ENCODE data around the gene NINL.
"Not testable (repeated sequence)": the region's sequence is repeated elsewhere in the genome, so short reads cannot be mapped to it uniquely, and the experiment has no call there.

The NINL gene

GRCh38 chr20:25508083-25508770, 77.1 kb downstream of the NINL start:
- DNase-seq (ENCODE audit: low read depth), result peak; percentile 89
- Histone ChIP-seq H3K9me3 (ENCODE audit: control insufficient read depth, low read length) (no peaks in the 10 kb centered on the region), H3K4me3 (ENCODE audit: low read length) (no peak overlapping the region), H3K4me1 (ENCODE audit: control insufficient read depth, insufficient read depth, low read length) (peaks cover 13% of the 10 kb centered on the region), H3K9ac (ENCODE audit: low read length) (no peak overlapping the region), H3K27me3 (replicated peaks; ENCODE audit: control insufficient read depth, insufficient read depth, low read length) (no peaks in the 10 kb centered on the region), H3K36me3 (ENCODE audit: control insufficient read depth, insufficient read depth, low read length, severe bottlenecking) (peaks cover 37% of the 10 kb centered on the region)

GRCh38 chr20:25507385-25508082, 77.8 kb downstream of the NINL start:
- Histone ChIP-seq H3K9ac (ENCODE audit: low read length) (no peak overlapping the region), H3K9me3 (ENCODE audit: control insufficient read depth, low read length) (no peaks in the 10 kb centered on the region), H3K4me1 (ENCODE audit: control insufficient read depth, insufficient read depth, low read length) (peaks cover 13% of the 10 kb centered on the region), H3K27me3 (replicated peaks; ENCODE audit: control insufficient read depth, insufficient read depth, low read length) (no peaks in the 10 kb centered on the region), H3K4me3 (ENCODE audit: low read length) (no peak overlapping the region), H3K36me3 (ENCODE audit: control insufficient read depth, insufficient read depth, low read length, severe bottlenecking) (peaks cover 37% of the 10 kb centered on the region)
- no peak for DNase-seq (ENCODE audit: low read depth)

GRCh38 chr20:25504366-25505135, 80.8 kb downstream of the NINL start:
- Histone ChIP-seq H3K36me3 (ENCODE audit: control insufficient read depth, insufficient read depth, low read length, severe bottlenecking) (peaks cover 32% of the 10 kb centered on the region), H3K9ac (ENCODE audit: low read length) (no peak overlapping the region), H3K27me3 (replicated peaks; ENCODE audit: control insufficient read depth, insufficient read depth, low read length) (no peaks in the 10 kb centered on the region), H3K9me3 (ENCODE audit: control insufficient read depth, low read length) (no peaks in the 10 kb centered on the region), H3K4me1 (ENCODE audit: control insufficient read depth, insufficient read depth, low read length) (peaks cover 13% of the 10 kb centered on the region), H3K4me3 (ENCODE audit: low read length) (no peak overlapping the region)
- DNase-seq (ENCODE audit: low read depth), result no peak

DNA sequence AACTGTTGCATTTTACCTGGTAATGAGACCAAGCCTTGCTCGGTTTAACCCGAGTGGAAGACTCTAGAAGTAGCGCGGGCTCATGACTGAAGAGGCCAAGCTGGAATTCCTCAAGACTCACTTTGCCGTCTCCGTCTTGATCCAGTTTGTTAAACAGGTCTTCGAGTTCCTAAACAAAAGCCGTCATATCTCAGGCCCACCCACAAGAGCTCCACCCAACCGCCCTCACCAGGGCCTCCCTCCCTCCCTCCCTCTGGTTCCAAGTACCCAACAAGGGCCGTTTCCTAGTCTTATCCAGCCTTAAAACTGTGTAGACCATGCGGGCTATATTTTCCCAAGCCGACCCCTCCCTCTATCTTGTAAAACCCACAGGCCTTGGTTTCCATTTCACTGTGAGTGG, 81.4 kb downstream of the NINL start:
- Histone ChIP-seq H3K27me3 (replicated peaks; ENCODE audit: control insufficient read depth, insufficient read depth, low read length) (no peaks in the 10 kb centered on the region), H3K4me3 (ENCODE audit: low read length) (no peak overlapping the region), H3K9me3 (ENCODE audit: control insufficient read depth, low read length) (no peaks in the 10 kb centered on the region), H3K36me3 (ENCODE audit: control insufficient read depth, insufficient read depth, low read length, severe bottlenecking) (peaks cover 26% of the 10 kb centered on the region), H3K4me1 (ENCODE audit: control insufficient read depth, insufficient read depth, low read length) (peaks cover 13% of the 10 kb centered on the region), H3K9ac (ENCODE audit: low read length) (no peak overlapping the region)
- no peak for DNase-seq (ENCODE audit: low read depth)

DNA sequence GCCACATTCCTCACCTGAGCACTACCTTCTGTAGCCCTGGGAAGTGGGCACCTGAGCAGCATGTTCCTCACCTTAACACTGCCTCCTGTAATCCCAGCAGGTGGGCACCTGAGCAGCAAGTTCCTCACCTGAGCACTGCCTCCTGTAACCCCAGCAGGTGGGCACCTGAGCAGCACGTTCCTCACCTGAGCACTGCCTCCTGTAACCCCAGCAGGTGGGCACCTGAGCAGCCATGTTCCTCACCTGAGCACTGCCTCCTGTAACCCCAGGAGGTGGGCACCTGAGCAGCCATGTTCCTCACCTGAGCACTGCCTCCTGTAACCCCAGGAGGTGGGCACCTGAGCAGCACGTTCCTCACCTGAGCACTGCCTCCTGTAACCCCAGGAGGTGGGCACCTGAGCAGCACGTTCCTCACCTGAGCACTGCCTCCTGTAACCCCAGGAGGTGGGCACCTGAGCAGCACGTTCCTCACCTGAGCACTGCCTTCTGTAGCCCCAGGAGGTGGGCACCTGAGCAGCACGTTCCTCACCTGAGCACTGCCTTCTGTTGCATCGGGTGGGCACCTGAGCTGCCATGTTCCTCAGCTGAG, 82.2 kb downstream of the NINL start:
- not testable (repeated sequence) for H3K4me3 ChIP-seq (ENCODE audit: low read length); H3K4me1 ChIP-seq (ENCODE audit: control insufficient read depth, insufficient read depth, low read length); H3K27me3 ChIP-seq (replicated peaks; ENCODE audit: control insufficient read depth, insufficient read depth, low read length); H3K9ac ChIP-seq (ENCODE audit: low read length); H3K9me3 ChIP-seq (ENCODE audit: control insufficient read depth, low read length); DNase-seq (ENCODE audit: low read depth)
- peaks cover 26% of the 10 kb centered on the region for H3K36me3 ChIP-seq (ENCODE audit: control insufficient read depth, insufficient read depth, low read length, severe bottlenecking)

- no peaks in the 10 kb centered on the region for H3K27me3 ChIP-seq (replicated peaks; ENCODE audit: control insufficient read depth, insufficient read depth, low read length)
These were observed 84.4 kb downstream of the NINL start for GRCh38 chr20:25500880-25501351.

DNA sequence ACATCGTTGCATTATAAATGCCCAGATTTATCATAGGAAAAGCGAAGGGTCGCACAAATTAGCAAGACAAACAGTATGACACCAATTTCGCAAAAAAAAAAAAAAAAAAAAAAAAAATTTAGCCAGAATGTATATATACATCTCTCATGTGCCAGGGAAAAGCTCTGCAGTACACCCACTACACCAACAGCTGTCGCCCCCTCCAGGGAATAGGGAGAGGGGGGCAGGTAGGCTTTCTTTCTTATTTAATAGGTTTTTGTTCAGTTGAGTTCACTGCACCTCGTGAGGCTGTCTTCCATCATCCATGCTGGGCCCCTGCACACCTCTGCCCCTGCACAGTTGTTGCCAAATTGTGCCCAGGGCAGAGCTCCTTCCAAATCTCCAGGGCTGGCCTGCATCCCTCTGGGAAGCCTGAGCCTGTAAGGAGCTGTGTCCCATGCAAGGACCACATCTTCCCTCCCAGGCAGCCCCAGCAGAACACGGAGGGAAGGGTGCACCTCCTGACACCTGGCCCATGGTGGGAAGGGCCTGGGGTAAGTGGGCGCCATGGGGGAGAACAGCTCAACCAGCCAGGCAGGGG, 85.4 kb downstream of the NINL start:
- Histone ChIP-seq H3K4me3 (ENCODE audit: low read length) (no peak overlapping the region), H3K9ac (ENCODE audit: low read length) (no peak overlapping the region), H3K27me3 (replicated peaks; ENCODE audit: control insufficient read depth, insufficient read depth, low read length) (no peaks in the 10 kb centered on the region), H3K9me3 (ENCODE audit: control insufficient read depth, low read length) (no peaks in the 10 kb centered on the region), H3K36me3 (ENCODE audit: control insufficient read depth, insufficient read depth, low read length, severe bottlenecking) (peaks cover 21% of the 10 kb centered on the region), H3K4me1 (ENCODE audit: control insufficient read depth, insufficient read depth, low read length) (no peaks in the 10 kb centered on the region)
- no peak for DNase-seq (ENCODE audit: low read depth)

More at GRCh38 chr20:25500880-25501351, 84.4 kb downstream of the NINL start:
- Histone ChIP-seq H3K9ac (ENCODE audit: low read length) (no peak overlapping the region), H3K36me3 (ENCODE audit: control insufficient read depth, insufficient read depth, low read length, severe bottlenecking) (peaks cover 21% of the 10 kb centered on the region), H3K9me3 (ENCODE audit: control insufficient read depth, low read length) (no peaks in the 10 kb centered on the region), H3K4me1 (ENCODE audit: control insufficient read depth, insufficient read depth, low read length) (no peaks in the 10 kb centered on the region), H3K4me3 (ENCODE audit: low read length) (no peak overlapping the region)
- DNase-seq (ENCODE audit: low read depth), result no peak

- Histone ChIP-seq H3K9ac (ENCODE audit: low read length) (no peak overlapping the region), H3K4me1 (ENCODE audit: control insufficient read depth, insufficient read depth, low read length) (no peaks in the 10 kb centered on the region), H3K4me3 (ENCODE audit: low read length) (no peak overlapping the region), H3K27me3 (replicated peaks; ENCODE audit: control insufficient read depth, insufficient read depth, low read length) (no peaks in the 10 kb centered on the region), H3K9me3 (ENCODE audit: control insufficient read depth, low read length) (no peaks in the 10 kb centered on the region), H3K36me3 (ENCODE audit: control insufficient read depth, insufficient read depth, low read length, severe bottlenecking) (peaks cover 17% of the 10 kb centered on the region)
- no peak for DNase-seq (ENCODE audit: low read depth)
These were observed 86.3 kb downstream of the NINL start for GRCh38 chr20:25499031-25499430.

DNA sequence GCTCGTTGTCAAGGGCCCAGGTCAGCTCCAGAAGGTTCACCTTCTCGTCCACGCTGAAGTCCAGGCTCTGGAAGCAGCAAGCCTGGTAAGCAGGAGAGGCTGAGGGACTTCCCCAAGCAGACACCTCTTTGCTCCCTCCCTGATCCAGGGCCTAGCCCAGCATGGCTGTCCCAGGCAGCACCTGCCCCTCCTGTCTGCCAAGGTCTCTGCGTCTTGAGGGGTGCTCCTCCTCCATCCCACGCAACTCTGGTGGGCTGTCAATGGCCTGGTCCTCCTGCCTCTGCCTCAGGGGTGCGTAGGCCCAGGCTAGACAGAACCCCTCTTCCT, 87.1 kb downstream of the NINL start:
- no peak for DNase-seq (ENCODE audit: low read depth)
- H3K36me3 ChIP-seq (ENCODE audit: control insufficient read depth, insufficient read depth, low read length, severe bottlenecking), result peaks cover 12% of the 10 kb centered on the region
- H3K27me3 ChIP-seq (replicated peaks; ENCODE audit: control insufficient read depth, insufficient read depth, low read length), result no peaks in the 10 kb centered on the region
- H3K9ac ChIP-seq (ENCODE audit: low read length), result no peak overlapping the region
- H3K4me3 ChIP-seq (ENCODE audit: low read length), result no peak overlapping the region
- no peaks in the 10 kb centered on the region for H3K4me1 ChIP-seq (ENCODE audit: control insufficient read depth, insufficient read depth, low read length)
- H3K9me3 ChIP-seq (ENCODE audit: control insufficient read depth, low read length), result no peaks in the 10 kb centered on the region

- DNase-seq (ENCODE audit: low read depth), result no peak
- peaks cover 9% of the 10 kb centered on the region for H3K36me3 ChIP-seq (ENCODE audit: control insufficient read depth, insufficient read depth, low read length, severe bottlenecking)
- H3K4me3 ChIP-seq (ENCODE audit: low read length), result no peak overlapping the region
- H3K27me3 ChIP-seq (replicated peaks; ENCODE audit: control insufficient read depth, insufficient read depth, low read length), result no peaks in the 10 kb centered on the region
- H3K9ac ChIP-seq (ENCODE audit: low read length), result no peak overlapping the region
- no peaks in the 10 kb centered on the region for H3K4me1 ChIP-seq (ENCODE audit: control insufficient read depth, insufficient read depth, low read length)
- no peaks in the 10 kb centered on the region for H3K9me3 ChIP-seq (ENCODE audit: control insufficient read depth, low read length)
These were observed 87.6 kb downstream of the NINL start for GRCh38 chr20:25497586-25498279.
